Panc1 (cell line): ENCODE results near the gene RAB28. TPM values are rescaled to one million over a fixed set of nuclear protein-coding genes. Genes with fewer than 3 reads are reported as not detected.

ENCODE experiments used
- ATAC-seq: fragments of 200-7000 bp; cut with Tn5 transposase; 2 replicates; pipeline ENCODE4 v1.9.1; 2020; ENCODE audit warnings: mild to moderate bottlenecking, moderate library complexity
- BruUV-seq: library from RNA; stranded (reverse); fragments of 400-500 nt; replicated peaks from 2 replicates; lab custom pipeline; 2021; lab: Mats Ljungman, UMichigan
- CTCF ChIA-PET: fragments of 300-600 bp; sonication (Branson Sonifier 250); formaldehyde crosslinking; loops from one replicate; lab custom pipeline; 2022; ENCODE audit warnings: antibody characterized with exemption; lab: Charles Lee
- POLR2A ChIA-PET: fragments of 300-600 bp; sonication (Branson Sonifier 250); formaldehyde crosslinking; loops from one replicate; lab custom pipeline; 2022; ENCODE audit warnings: antibody characterized with exemption; lab: Charles Lee
- DNase-seq: peaks from one replicate; pipeline ENCODE4 v3.0.0-alpha.2; 2010; ENCODE audit warnings: low read depth, low spot score
- H3K27ac ChIP-seq: 2 replicates; pipeline ENCODE4 v1.5.1; 2011; ENCODE audit warnings: mild to moderate bottlenecking, low read length, inconsistent platforms
- H3K27me3 ChIP-seq: fragments of 200-500 bp; sonication (Bioruptor generic); 2 replicates; pipeline ENCODE4 v1.6.0; 2014; ENCODE audit warnings: low read length, inconsistent platforms; ENCODE audit not compliant: control insufficient read depth, insufficient read depth
- H3K36me3 ChIP-seq: fragments of 200-500 bp; sonication (Bioruptor generic); 2 replicates; pipeline ENCODE4 v1.5.1; 2014; ENCODE audit warnings: inconsistent platforms, mild to moderate bottlenecking, low read length, moderate library complexity; ENCODE audit not compliant: control insufficient read depth, insufficient read depth
- H3K4me1 ChIP-seq: 2 replicates; pipeline ENCODE4 v1.5.1; 2011; ENCODE audit warnings: inconsistent platforms, mild to moderate bottlenecking, low read length, moderate library complexity; ENCODE audit not compliant: control insufficient read depth, insufficient read depth
- H3K4me3 ChIP-seq, 2 experiments: 2 replicates each; pipeline ENCODE4 v1.5.1; 2011 to 2012; ENCODE audit warnings: low read depth in 2 of 2, low read length in 2 of 2, mild to moderate bottlenecking in 2 of 2, inconsistent platforms in 1 of 2, moderate library complexity in 1 of 2
- H3K9me3 ChIP-seq: fragments of 200-500 bp; sonication (Bioruptor generic); 2 replicates; pipeline ENCODE4 v1.5.1; 2014; ENCODE audit warnings: low read depth, mild to moderate bottlenecking, inconsistent platforms, low read length, moderate library complexity; ENCODE audit not compliant: control insufficient read depth, insufficient read depth
- CTCF ChIP-seq: fragments of 450-650 bp; IDR thresholded peaks from 2 replicates; pipeline ENCODE4 v1.5.1; 2017; ENCODE audit warnings: mild to moderate bottlenecking
- POLR2AphosphoS5 ChIP-seq: IDR thresholded peaks from 2 replicates; pipeline ENCODE4 v1.6.1; 2012; ENCODE audit warnings: mild to moderate bottlenecking, low read depth, low read length, moderate library complexity
- REST ChIP-seq, 2 experiments: IDR thresholded peaks; 2 replicates each; pipeline ENCODE4 v1.6.1; 2011 to 2012; ENCODE audit warnings: low read depth in 2 of 2, control low read depth in 1 of 2, low read length in 1 of 2, mild to moderate bottlenecking in 1 of 2, moderate library complexity in 1 of 2; ENCODE audit not compliant: insufficient read depth in 1 of 2
- SIN3A ChIP-seq: IDR thresholded peaks from 2 replicates; pipeline ENCODE4 v1.6.1; 2012; ENCODE audit warnings: low read depth, mild to moderate bottlenecking, low read length, moderate library complexity, borderline replicate concordance; ENCODE audit not compliant: insufficient read depth
- TCF7L2 ChIP-seq: IDR thresholded peaks from 2 replicates; pipeline ENCODE4 v1.6.1; 2011; ENCODE audit warnings: mild to moderate bottlenecking, low read depth, low read length, inconsistent platforms
- in situ Hi-C: cut with HindIII; loops from 2 replicates; pipeline ENCODE4 v1.10.0; 2016; ENCODE audit warnings: low sequenced_read_pairs, low pct_unique_long_range_greater_than_20kb
- intact Hi-C: fragments of 100-400 bp; cut with micrococcal nuclease; formaldehyde crosslinking; loops from one replicate; pipeline ENCODE4 v1.10.0; 2022; ENCODE audit not compliant: unreplicated experiment
- total RNA-seq: library from RNA; stranded (reverse); gene quantifications from one replicate; pipeline ENCODE4 v1.2.1, GENCODE V29; 2021; ENCODE audit not compliant: unreplicated experiment

Gene RAB28
- total RNA-seq, 1 experiment from 2014 or later, result 10.2 TPM

DNA sequence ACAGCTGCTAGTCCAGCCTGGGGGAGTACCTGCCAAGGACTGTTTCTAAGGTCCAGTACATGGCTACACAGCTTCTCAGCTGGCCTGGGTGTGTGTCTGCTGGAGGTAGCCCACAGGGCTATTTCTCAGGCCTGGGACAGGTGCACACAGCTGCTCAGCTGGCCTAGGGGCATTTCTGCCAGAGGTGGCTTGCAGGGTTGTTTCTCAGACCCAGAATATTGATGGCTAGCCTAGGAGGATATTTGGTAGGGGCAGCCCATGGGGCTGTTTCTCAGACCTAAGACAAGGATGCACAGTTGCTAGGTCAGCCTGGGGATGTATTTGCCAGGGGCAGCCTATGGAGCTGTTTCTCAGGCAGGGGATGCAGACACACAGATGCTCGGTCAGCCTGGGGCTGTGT is 29.4 kb downstream of the RAB28 start:
- CTCF ChIA-PET, result no interaction called here
- H3K27ac ChIP-seq, result no peak overlapping the region
- no peak overlapping the region for H3K4me3 ChIP-seq
- ATAC-seq, result no peak
- no peaks in the 10 kb centered on the region for H3K9me3 ChIP-seq
- no TSS peak for BruUV-seq
- H3K36me3 ChIP-seq, result no peaks in the 10 kb centered on the region
- POLR2A ChIA-PET, result no interaction called here
- intact Hi-C loops, result no loop called here
- TF ChIP-seq REST (IDR thresholded peaks at IDR 0.05; ENCODE audit: insufficient read depth in 1 of 2, low read depth in 2 of 2, low read length in 1 of 2) (no peak), POLR2AphosphoS5 (no peak), SIN3A (no peak), CTCF (no peak), TCF7L2 (no peak)
- H3K4me1 ChIP-seq, result no peaks in the 10 kb centered on the region
- in situ Hi-C loops, result no loop called here
- no peak for DNase-seq
- H3K27me3 ChIP-seq, result no peaks in the 10 kb centered on the region

DNA sequence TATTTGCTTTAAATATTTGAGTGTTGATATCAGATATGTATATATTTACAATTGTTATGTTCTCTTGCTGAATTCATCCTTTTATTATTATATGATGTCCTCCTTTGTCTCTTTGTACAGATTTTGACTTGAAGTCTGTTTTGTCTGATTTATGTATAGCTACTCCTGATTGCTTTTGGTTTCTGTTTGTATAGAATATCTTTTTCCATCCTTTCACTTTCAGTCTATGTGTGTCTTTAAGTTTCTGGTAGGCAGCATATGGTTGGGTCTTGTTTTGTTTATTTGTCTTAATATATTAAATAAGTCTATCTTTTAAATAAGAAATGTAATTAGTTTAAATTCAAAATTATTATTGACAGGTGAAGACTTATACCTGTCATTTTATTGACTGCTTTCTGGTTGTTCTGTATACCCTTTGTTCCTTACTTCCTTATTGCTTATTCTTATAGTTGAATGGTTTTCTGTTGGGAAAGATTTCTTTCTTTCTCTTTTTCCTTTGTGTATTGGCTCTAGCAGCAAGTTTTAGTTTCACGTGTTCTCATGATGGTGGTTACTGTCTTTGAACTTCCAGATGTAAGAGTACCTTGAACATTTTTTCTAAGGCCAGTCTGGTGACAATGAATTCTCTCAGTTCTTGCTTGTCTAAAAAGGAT is 31.1 kb downstream of the RAB28 start:
- no peaks in the 10 kb centered on the region for H3K27me3 ChIP-seq
- H3K4me3 ChIP-seq, result no peak overlapping the region
- ATAC-seq (no peak), DNase-seq (no peak)
- no TSS peak for BruUV-seq
- H3K4me1 ChIP-seq, result no peaks in the 10 kb centered on the region
- no peaks in the 10 kb centered on the region for H3K36me3 ChIP-seq
- in situ Hi-C loops, result no loop called here
- POLR2A ChIA-PET, result no interaction called here
- TF ChIP-seq CTCF (no peak), REST (IDR thresholded peaks at IDR 0.05; ENCODE audit: insufficient read depth in 1 of 2, low read depth in 2 of 2, low read length in 1 of 2) (no peak)
- CTCF ChIA-PET, result no interaction called here
- no peak overlapping the region for H3K27ac ChIP-seq
- no peaks in the 10 kb centered on the region for H3K9me3 ChIP-seq
- intact Hi-C loops, result no loop called here
